A673 (cell line): ENCODE results near the gene CDK17. TPM values are rescaled to one million over a fixed set of nuclear protein-coding genes. Genes with fewer than 3 reads are reported as not detected.

Experiments
- BruUV-seq: library from RNA; stranded (reverse); fragments of 400-500 nt; replicated peaks from 2 replicates; lab custom pipeline; 2021; lab: Mats Ljungman, UMichigan
- CTCF ChIA-PET: fragments of 300-600 bp; sonication (Branson Sonifier 250); formaldehyde crosslinking; loops from one replicate; lab custom pipeline; 2022; ENCODE audit warnings: antibody characterized with exemption; lab: Charles Lee
- POLR2A ChIA-PET: fragments of 300-600 bp; sonication (Branson Sonifier 250); formaldehyde crosslinking; loops from one replicate; lab custom pipeline; 2022; ENCODE audit warnings: antibody characterized with exemption; ENCODE audit not compliant: low non-redundant PET; lab: Charles Lee
- DNase-seq: peaks from one replicate; pipeline ENCODE4 v3.0.0-alpha.2; 2015; ENCODE audit warnings: low spot score
- H3K27ac ChIP-seq: fragments of 200-600 bp; sonication (generic); 2 replicates; pipeline ENCODE4 v1.5.1; 2016; ENCODE audit warnings: mixed run types, low read depth, mild to moderate bottlenecking, mixed read lengths, antibody characterized with exemption, low read length; ENCODE audit not compliant: poor library complexity, severe bottlenecking
- H3K27me3 ChIP-seq: fragments of 200-600 bp; sonication (generic); replicated peaks from 2 replicates; pipeline ENCODE4 v1.6.1; 2017; ENCODE audit warnings: mixed run types, low read depth, mild to moderate bottlenecking, mixed read lengths, antibody characterized with exemption, low read length; ENCODE audit not compliant: insufficient read depth, poor library complexity
- H3K36me3 ChIP-seq: fragments of 200-600 bp; sonication (generic); 2 replicates; pipeline ENCODE4 v1.6.1; 2016; ENCODE audit warnings: mixed run types, mild to moderate bottlenecking, mixed read lengths, antibody characterized with exemption, low read length; ENCODE audit not compliant: insufficient read depth, poor library complexity, severe bottlenecking
- H3K4me1 ChIP-seq: fragments of 200-600 bp; sonication (generic); 2 replicates; pipeline ENCODE4 v1.6.1; 2017; ENCODE audit warnings: mixed run types, mild to moderate bottlenecking, mixed read lengths, antibody characterized with exemption, low read length; ENCODE audit not compliant: insufficient read depth, poor library complexity, severe bottlenecking
- H3K4me3 ChIP-seq: fragments of 200-600 bp; sonication (generic); 2 replicates; pipeline ENCODE4 v1.5.1; 2016; ENCODE audit warnings: low read depth, mixed run types, mild to moderate bottlenecking, mixed read lengths, low read length; ENCODE audit not compliant: poor library complexity, severe bottlenecking
- H3K9me3 ChIP-seq: fragments of 200-600 bp; sonication (generic); 2 replicates; pipeline ENCODE4 v1.6.1; 2016; ENCODE audit warnings: mixed run types, low read depth, mild to moderate bottlenecking, mixed read lengths, antibody characterized with exemption, low read length; ENCODE audit not compliant: poor library complexity, severe bottlenecking
- EZH2 ChIP-seq: fragments of 200-600 bp; sonication (generic); IDR thresholded peaks from 2 replicates; pipeline ENCODE4 v1.6.1; 2017; ENCODE audit warnings: borderline replicate concordance, low read depth, mild to moderate bottlenecking, mixed read lengths, antibody characterized with exemption, low read length; ENCODE audit not compliant: poor library complexity, severe bottlenecking
- intact Hi-C: fragments of 100-400 bp; cut with micrococcal nuclease; formaldehyde crosslinking; loops from one replicate; pipeline ENCODE4 v1.10.0; 2022; ENCODE audit not compliant: unreplicated experiment
- total RNA-seq: library from RNA; stranded (reverse); gene quantifications from 2 replicates; pipeline ENCODE4 v1.2.3, GENCODE V29; 2021
- TF ChIP-seq, protein P1 (sequence below): fragments of 300-800, 200-600 bp; sonication (generic); conservative IDR thresholded peaks from 2 replicates; pipeline ENCODE4 v1.5.1; 2017; ENCODE audit warnings: low read depth, mild to moderate bottlenecking, antibody characterized with exemption, low read length, moderate library complexity, mixed read lengths

Gene CDK17
- total RNA-seq, 1 experiment from 2014 or later: 34.8 TPM

DNA sequence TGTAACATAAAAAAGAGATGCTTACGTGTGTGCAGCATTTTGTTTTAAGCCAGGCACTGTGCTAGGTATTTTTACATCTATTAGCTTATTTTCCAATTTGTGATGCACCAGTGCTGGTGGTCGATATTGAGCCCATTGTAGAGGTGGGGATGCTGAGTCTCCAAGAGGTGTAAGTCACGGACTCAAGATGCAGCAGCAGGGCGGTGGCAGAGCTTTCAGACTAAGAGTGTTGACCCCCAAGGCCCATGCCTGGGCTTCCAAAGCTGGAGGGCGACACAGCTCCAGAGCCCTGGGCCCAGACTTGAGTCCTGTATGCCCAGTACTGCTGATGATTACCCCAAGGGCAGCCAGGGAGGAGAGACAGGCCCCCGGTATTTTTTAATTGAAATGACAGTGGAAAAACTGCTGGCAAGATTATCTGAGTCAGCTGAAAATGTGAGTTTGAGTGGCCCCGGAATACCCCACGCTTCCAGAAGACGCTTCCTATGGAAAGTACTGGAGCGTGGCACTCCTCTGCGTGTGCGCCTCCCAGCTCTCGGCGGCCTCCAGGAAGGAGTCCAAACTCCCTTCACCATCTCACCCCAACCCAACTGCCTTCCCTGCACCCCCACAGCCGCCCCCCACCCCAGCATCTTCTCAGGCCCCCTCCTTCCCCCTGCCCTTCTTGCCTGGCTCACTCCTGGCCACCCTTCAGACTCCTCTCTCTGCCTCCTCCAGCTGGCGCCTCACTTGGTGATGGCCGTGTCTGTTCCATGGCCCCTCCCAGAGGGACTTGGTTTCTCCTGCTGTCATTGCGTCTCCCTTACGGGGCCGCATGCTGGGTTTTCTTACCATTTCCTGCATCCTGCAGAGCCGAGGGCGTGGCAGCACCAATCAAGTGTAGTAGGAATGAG is 165.4 kb downstream of the CDK17 start:
- POLR2A ChIA-PET: no interaction called here
- Histone ChIP-seq H3K36me3 (no peaks in the 10 kb centered on the region), H3K4me3 (no peak overlapping the region), H3K9me3 (no peaks in the 10 kb centered on the region), H3K27ac (no peak overlapping the region), H3K27me3 (no peaks in the 10 kb centered on the region), H3K4me1 (peaks cover 27% of the 10 kb centered on the region)
- peak; percentile 35 for DNase-seq
- TF ChIP-seq EZH2: no peak
- TF ChIP-seq, protein P1, sequence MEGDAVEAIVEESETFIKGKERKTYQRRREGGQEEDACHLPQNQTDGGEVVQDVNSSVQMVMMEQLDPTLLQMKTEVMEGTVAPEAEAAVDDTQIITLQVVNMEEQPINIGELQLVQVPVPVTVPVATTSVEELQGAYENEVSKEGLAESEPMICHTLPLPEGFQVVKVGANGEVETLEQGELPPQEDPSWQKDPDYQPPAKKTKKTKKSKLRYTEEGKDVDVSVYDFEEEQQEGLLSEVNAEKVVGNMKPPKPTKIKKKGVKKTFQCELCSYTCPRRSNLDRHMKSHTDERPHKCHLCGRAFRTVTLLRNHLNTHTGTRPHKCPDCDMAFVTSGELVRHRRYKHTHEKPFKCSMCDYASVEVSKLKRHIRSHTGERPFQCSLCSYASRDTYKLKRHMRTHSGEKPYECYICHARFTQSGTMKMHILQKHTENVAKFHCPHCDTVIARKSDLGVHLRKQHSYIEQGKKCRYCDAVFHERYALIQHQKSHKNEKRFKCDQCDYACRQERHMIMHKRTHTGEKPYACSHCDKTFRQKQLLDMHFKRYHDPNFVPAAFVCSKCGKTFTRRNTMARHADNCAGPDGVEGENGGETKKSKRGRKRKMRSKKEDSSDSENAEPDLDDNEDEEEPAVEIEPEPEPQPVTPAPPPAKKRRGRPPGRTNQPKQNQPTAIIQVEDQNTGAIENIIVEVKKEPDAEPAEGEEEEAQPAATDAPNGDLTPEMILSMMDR: no peak
- CTCF ChIA-PET: no interaction called here
- BruUV-seq: no TSS peak
- intact Hi-C loops: no loop called here

DNA sequence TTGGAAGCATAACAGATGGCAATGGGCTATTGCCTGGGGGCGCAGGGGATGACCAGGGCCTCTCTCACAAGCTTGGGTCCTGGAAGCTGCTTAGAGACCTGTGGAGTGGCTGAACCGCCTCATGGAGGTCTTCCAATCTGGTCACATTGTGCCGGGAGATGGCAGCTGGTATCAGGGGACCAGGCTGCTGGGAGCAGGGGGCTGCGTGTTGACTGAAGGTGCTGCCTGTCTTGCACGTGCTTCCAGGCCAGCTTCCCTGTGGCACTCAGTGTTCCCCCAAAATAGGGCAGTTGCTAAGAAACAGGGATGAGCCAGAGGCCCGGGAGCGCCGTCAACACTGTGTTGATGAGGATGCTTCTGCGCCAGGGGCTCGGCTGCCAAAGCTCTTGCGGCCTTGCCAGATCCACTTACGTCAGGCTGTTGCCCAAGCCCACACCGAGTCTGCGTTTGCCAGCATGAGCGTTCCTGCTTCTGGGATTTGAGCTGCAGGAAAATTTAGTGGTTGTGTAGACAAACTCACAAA is 166.2 kb downstream of the CDK17 start:
- Histone ChIP-seq H3K9me3 (no peaks in the 10 kb centered on the region), H3K27me3 (no peaks in the 10 kb centered on the region), H3K27ac (no peak overlapping the region), H3K36me3 (no peaks in the 10 kb centered on the region), H3K4me3 (no peak overlapping the region), H3K4me1 (peaks cover 20% of the 10 kb centered on the region)
- ChIA-PET CTCF (no interaction called here), POLR2A (no interaction called here)
- no TSS peak for BruUV-seq
- intact Hi-C loops: no loop called here
- TF ChIP-seq, protein P1: no peak
- no peak for TF ChIP-seq EZH2
- no peak for DNase-seq

DNA sequence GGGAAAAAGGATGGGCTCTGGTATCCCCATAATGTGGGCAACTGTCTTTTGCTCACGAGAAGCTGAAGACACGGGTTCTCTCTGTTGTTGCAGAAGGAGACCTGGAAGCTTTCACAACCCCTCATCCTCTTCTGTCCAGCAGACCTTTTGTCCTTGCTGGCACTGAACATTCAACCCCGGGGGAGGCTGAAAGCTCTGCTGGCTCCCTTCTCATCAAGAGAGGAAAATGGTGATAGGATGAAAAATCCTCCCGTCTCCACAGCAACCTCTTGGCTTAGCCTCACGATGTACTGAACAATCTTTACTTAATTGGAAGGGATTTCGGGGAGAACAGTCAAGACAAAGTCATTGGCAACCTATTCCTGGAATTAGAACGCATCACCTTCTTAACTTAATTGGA is 167.1 kb downstream of the CDK17 start:
- TF ChIP-seq, protein P1: no peak
- TF ChIP-seq EZH2: no peak
- Histone ChIP-seq H3K4me3 (no peak overlapping the region), H3K9me3 (no peaks in the 10 kb centered on the region), H3K4me1 (peaks cover 20% of the 10 kb centered on the region), H3K27me3 (no peaks in the 10 kb centered on the region), H3K27ac (no peak overlapping the region), H3K36me3 (no peaks in the 10 kb centered on the region)
- intact Hi-C loops: no loop called here
- POLR2A ChIA-PET: no interaction called here
- CTCF ChIA-PET: no interaction called here
- no TSS peak for BruUV-seq
- no peak for DNase-seq
